Peyer's patch (tissue), 4 donors: ENCODE measurements around the gene JAM2. TPM values are rescaled to one million over a fixed set of nuclear protein-coding genes. Genes with fewer than 3 reads are reported as not detected.
A peak's percentile ranks its signal among the peaks of the same experiment; 100 is the strongest.

Experiments used
- DNase-seq, 3 donors: peaks; one replicate each; pipeline ENCODE4 v3.0.0-alpha.2; 2017 to 2019
- H3K27ac ChIP-seq, 4 donors: fragments of 200-600 bp; sonication (generic); one replicate each; pipeline ENCODE4 v1.5.1; 2016 to 2019
- H3K27me3 ChIP-seq, 2 donors: fragments of 200-600 bp; sonication (generic); one replicate each; pipeline ENCODE4 v1.5.1; 2019
- H3K36me3 ChIP-seq, 3 donors: fragments of 200-600 bp; sonication (generic); one replicate each; pipeline ENCODE4 v1.5.1; 2016 to 2019
- H3K4me1 ChIP-seq, 4 donors: fragments of 200-600 bp; sonication (generic); one replicate each; pipeline ENCODE4 v1.5.1; 2016 to 2019
- H3K4me3 ChIP-seq, 4 donors: fragments of 200-600 bp; sonication (generic); 1 replicate in 3 of 4; 2 replicates in 1 of 4; pipeline ENCODE4 v1.5.1; 2016 to 2019; ENCODE audit warnings: mild to moderate bottlenecking in 1 of 4
- H3K9me3 ChIP-seq, 4 donors: fragments of 200-600 bp; sonication (generic); one replicate each; pipeline ENCODE4 v1.5.1; 2016 to 2019; ENCODE audit warnings: mild to moderate bottlenecking in 1 of 4
- CTCF ChIP-seq, 6 experiments: fragments of 450-650 bp in 4 of 6; fragments of 200-600 bp in 2 of 6; sonication (generic) in 1 of 6; IDR thresholded peaks; one replicate each; pipeline ENCODE4 v1.5.1; 2017 to 2019; ENCODE audit warnings: antibody characterized with exemption in 6 of 6, mild to moderate bottlenecking in 3 of 6, moderate library complexity in 1 of 6
- POLR2A ChIP-seq, 2 donors: fragments of 450-650 bp; IDR thresholded peaks; one replicate each; pipeline ENCODE4 v1.5.1; 2017; ENCODE audit warnings: antibody characterized with exemption in 2 of 2, mild to moderate bottlenecking in 2 of 2, moderate library complexity in 2 of 2
- total RNA-seq, 4 donors: library from RNA; depleted of rRNA; stranded (reverse); fragments of >200 nt; gene quantifications; one replicate each; pipeline ENCODE4 v1.1.0, GENCODE V29; 2016

The JAM2 gene
- total RNA-seq, 4 donors from 2014 or later = 4.2 to 23.1 (median 9.2) TPM

GRCh38 chr21:25632296-25632695 is 6.8 kb upstream of the JAM2 start:
- no peak for DNase-seq
- Histone ChIP-seq H3K4me3 (no peak overlapping the region), H3K9me3 (no peaks in the 10 kb centered on the region), H3K36me3 (no peaks in the 10 kb centered on the region), H3K27ac (no peak overlapping the region), H3K4me1 (no peaks in the 10 kb centered on the region), H3K27me3 (no peaks in the 10 kb centered on the region)
- TF ChIP-seq POLR2A (IDR thresholded peaks at IDR 0.05) (no peak), CTCF (IDR thresholded peaks at IDR 0.05) (no peak)

GRCh38 chr21:25635310-25635709 is 3.7 kb upstream of the JAM2 start:
- no peaks in the 10 kb centered on the region for H3K9me3 ChIP-seq

GRCh38 chr21:25636727-25637126 is 2.3 kb upstream of the JAM2 start:
- no peaks in the 10 kb centered on the region for H3K9me3 ChIP-seq
- H3K27me3 ChIP-seq = no peaks in the 10 kb centered on the region
- TF ChIP-seq CTCF (IDR thresholded peaks at IDR 0.05) = no peak
- TF ChIP-seq POLR2A (IDR thresholded peaks at IDR 0.05) = no peak
- no peak overlapping the region for H3K27ac ChIP-seq
- no peaks in the 10 kb centered on the region for H3K36me3 ChIP-seq
- H3K4me1 ChIP-seq = peaks cover 0 to 5% (median 2%) of the 10 kb centered on the region in 4 donors
- DNase-seq = no peak
- H3K4me3 ChIP-seq = no peak overlapping the region

More at GRCh38 chr21:25635310-25635709, 3.7 kb upstream of the JAM2 start:
- H3K27ac ChIP-seq = no peak overlapping the region
- H3K36me3 ChIP-seq = no peaks in the 10 kb centered on the region
- H3K4me3 ChIP-seq = no peak overlapping the region
- TF ChIP-seq CTCF (IDR thresholded peaks at IDR 0.05) (no peak), POLR2A (IDR thresholded peaks at IDR 0.05) (no peak)
- no peaks in the 10 kb centered on the region for H3K27me3 ChIP-seq
- DNase-seq = no peak
- H3K4me1 ChIP-seq = peaks cover 0 to 3% (median 1%) of the 10 kb centered on the region in 4 donors

- peak overlapping the region in 1 of 4 donors; percentile 77 for H3K27ac ChIP-seq
- H3K4me3 ChIP-seq = no peak overlapping the region
- no peaks in the 10 kb centered on the region for H3K27me3 ChIP-seq
- no peaks in the 10 kb centered on the region for H3K9me3 ChIP-seq
- TF ChIP-seq POLR2A (IDR thresholded peaks at IDR 0.05) = no peak
- TF ChIP-seq CTCF (IDR thresholded peaks at IDR 0.05) = no peak
- no peak for DNase-seq
- peaks cover 0 to 5% (median 2%) of the 10 kb centered on the region in 4 donors for H3K4me1 ChIP-seq
- H3K36me3 ChIP-seq = no peaks in the 10 kb centered on the region
Observed at GRCh38 chr21:25637851-25638659, 1.0 kb upstream of the JAM2 start.

- no peak for TF ChIP-seq POLR2A (IDR thresholded peaks at IDR 0.05)
- TF ChIP-seq CTCF (IDR thresholded peaks at IDR 0.05) = peak in 2 of 6 experiments; percentile 10 to 28
- H3K9me3 ChIP-seq = no peaks in the 10 kb centered on the region
- peak; percentile 50 to 73 (median 57) for DNase-seq
- H3K27me3 ChIP-seq = no peaks in the 10 kb centered on the region
- H3K4me1 ChIP-seq = peaks cover 0 to 5% (median 2%) of the 10 kb centered on the region in 4 donors
- peak overlapping the region; percentile 45 to 80 (median 77) for H3K27ac ChIP-seq
- H3K36me3 ChIP-seq = no peaks in the 10 kb centered on the region
- peak overlapping the region; percentile 51 to 63 (median 60) for H3K4me3 ChIP-seq
Observed at GRCh38 chr21:25639551-25640201, 618 bp downstream of the JAM2 start.
